K562 treated with DMSO at 1 percent for 12 hours (cell line): Measurements from ENCODE around the gene PLAAT2. TPM values are rescaled to one million over a fixed set of nuclear protein-coding genes. Genes with fewer than 3 reads are reported as not detected.

ENCODE experiments used
- total RNA-seq: library from RNA; unstranded; fragments of 300-600 nt; gene quantifications from 2 replicates; pipeline ENCODE4 v1.2.3, GENCODE V29; 2022; ENCODE audit not compliant: insufficient read depth

PLAAT2 gene
- not detected in 2 replicates for total RNA-seq

DNA sequence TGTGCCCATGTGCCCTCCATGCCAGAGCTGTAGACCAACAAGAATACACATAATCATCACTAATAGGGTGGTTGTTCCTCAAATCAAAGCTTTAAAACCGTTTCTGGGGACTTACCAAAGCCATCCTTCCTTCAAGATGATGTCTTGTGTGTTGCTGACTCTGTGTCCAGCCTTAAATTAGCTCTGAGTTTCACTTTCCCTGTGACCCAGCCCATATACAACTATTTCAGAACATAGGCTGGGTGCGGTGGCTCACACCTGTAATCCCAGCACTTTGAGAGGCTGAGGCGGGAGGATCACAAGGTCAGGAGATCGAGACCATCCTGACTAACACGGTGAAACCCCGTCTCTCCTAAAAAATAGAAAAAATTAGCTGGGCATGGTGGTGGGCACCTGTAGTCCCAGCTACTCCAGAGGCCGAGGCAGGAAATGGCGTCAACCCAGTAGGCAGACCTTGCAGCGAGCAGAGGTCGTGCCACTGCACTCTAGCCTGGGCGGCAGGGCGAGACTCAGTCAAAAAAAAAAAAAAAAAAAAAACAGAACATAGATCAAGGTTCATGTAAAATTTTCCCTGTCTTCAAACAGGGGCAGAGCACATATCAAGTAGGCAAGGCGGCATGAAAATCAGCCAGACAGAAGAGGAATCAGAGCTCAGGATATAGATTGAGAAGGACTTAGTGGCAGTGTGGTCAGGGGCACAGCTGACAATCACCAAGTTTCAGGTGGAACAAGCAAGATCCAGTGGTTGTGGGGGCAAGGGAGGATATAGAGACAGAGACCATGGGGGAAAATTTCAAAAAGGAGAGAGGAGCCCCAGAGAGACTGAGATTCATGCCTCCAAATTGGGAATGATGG, at the start of gene PLAAT2:
Gene PLAAT2, minus strand, starts transcription at position 179 of the 855 bp plus-strand sequence. Its CDS starts 55 bp downstream, at position 124.

DNA sequence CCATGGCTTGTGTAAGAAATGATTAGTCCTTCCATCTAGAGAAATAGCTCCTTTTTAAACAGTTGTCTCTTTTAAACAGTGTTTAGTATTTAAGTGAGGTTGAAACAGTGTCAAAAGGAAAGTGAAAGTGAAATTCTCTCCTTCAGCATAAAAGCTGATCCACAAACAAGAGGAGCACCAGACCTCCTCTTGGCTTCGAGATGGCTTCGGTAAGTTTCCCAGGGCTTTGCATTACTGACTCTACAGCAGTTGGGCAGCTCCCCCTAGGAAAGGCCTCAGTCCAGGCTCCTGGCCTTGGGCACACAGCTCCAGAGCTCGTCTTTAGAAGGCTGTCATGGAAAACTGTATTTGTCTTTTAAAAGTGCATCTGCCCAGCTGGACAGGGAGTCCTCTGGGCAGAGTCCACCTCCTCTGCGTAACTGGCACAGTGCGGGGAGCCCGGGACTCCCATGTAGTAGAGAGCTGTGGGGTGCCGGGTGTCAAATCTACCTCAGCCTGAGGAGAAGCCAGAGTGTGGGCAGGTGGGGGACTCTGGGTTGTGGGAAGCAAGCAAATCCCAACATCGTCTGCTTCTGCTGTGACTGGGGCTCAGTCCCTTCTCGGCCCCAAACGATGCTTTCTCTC, 26.4 kb downstream of the PLAAT2 start, which contains the start of gene PLAAT4:
Gene PLAAT4, plus strand, starts transcription at position 140 of the 624 bp plus-strand sequence. Its CDS starts 61 bp downstream, at position 201.

DNA sequence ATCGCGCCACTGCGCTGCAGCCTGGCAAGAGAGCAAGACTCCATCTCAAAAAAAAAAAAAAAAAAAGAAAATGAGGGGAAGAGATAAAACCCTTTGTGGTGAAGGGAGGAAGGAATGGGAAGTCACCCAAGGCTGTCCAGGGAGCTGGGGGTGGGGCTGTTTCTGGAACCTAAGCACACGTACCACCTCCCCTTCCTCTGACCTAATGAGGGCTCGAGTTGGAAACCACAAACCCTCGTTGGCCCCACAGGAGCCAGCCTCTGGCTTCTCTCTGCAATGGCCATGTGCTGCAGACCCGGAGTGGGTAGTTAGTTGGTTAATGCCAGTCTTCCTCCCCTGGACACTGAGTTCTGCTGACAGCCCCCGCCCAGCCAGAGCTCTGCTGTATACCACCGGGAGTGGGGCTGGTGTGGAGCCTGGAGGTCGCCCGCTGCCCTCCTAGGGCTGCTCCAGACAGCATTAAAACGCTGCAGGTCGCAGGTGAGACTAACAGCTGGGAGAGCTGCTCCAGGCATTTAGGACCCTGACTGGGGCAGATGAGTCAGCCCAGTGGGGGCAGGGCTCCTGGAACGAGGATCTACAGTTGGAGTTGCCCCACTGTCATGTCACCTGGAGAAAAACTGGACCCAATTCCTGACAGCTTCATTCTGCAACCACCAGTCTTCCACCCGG, 57.2 kb downstream of the PLAAT2 start, which contains the start of gene LGALS12:
Gene LGALS12, plus strand, starts transcription at position 228 of the 672 bp plus-strand sequence. Its CDS starts 375 bp downstream, at position 603.

Other genes starting within 250 kb of the PLAAT2 start
- gene SLC22A9, start 193.6 kb downstream of the PLAAT2 start, total RNA-seq = not detected in 2 replicates
- not detected in 2 replicates for gene PLAAT5, start 72.2 kb downstream of the PLAAT2 start, total RNA-seq
- 3.1 and 8.7 TPM in 2 replicates for gene LGALS12, start 57.3 kb downstream of the PLAAT2 start, total RNA-seq
- gene PLAAT4, start 26.6 kb downstream of the PLAAT2 start, total RNA-seq = 27.8 and 28.6 TPM in 2 replicates
- 10.1 and 13.7 TPM in 2 replicates for gene PLAAT3, start 51.1 kb upstream of the PLAAT2 start, total RNA-seq
- 4.5 and 13.2 TPM in 2 replicates for gene ATL3, start 108.0 kb upstream of the PLAAT2 start, total RNA-seq
- 169 and 326 TPM in 2 replicates for gene RTN3, start 118.1 kb upstream of the PLAAT2 start, total RNA-seq
- 3.4 and 9.6 TPM in 2 replicates for gene ZFTA, start 205.4 kb upstream of the PLAAT2 start, total RNA-seq